Ishikawa (cell line): ENCODE results near the gene ARHGEF7.

ENCODE experiments used
- CEBPB ChIP-seq: IDR thresholded peaks from 2 replicates; pipeline ENCODE4 v1.6.1; 2012
- CREB1 ChIP-seq: IDR thresholded peaks from 2 replicates; pipeline ENCODE4 v1.6.1; 2012; ENCODE audit warnings: low read depth
- EGR1 ChIP-seq: IDR thresholded peaks from 2 replicates; pipeline ENCODE4 v1.6.1; 2012
- EP300 ChIP-seq: IDR thresholded peaks from 2 replicates; pipeline ENCODE4 v1.6.1; 2012; ENCODE audit warnings: borderline replicate concordance
- FOXM1 ChIP-seq: IDR thresholded peaks from 2 replicates; pipeline ENCODE4 v1.6.1; 2012; ENCODE audit warnings: low read depth, borderline replicate concordance
- MAX ChIP-seq: IDR thresholded peaks from 2 replicates; pipeline ENCODE4 v1.6.1; 2012
- NFIC ChIP-seq: IDR thresholded peaks from 2 replicates; pipeline ENCODE4 v1.6.1; 2012
- RAD21 ChIP-seq: IDR thresholded peaks from 2 replicates; pipeline ENCODE4 v1.6.1; 2012; ENCODE audit warnings: low read depth
- TAF1 ChIP-seq: IDR thresholded peaks from 2 replicates; pipeline ENCODE4 v1.6.1; 2012; ENCODE audit warnings: low read depth, mild to moderate bottlenecking
- TCF12 ChIP-seq: IDR thresholded peaks from 2 replicates; pipeline ENCODE4 v1.6.1; 2012; ENCODE audit warnings: low read depth
- TEAD4 ChIP-seq: IDR thresholded peaks from 2 replicates; pipeline ENCODE4 v1.6.1; 2012
- YY1 ChIP-seq: IDR thresholded peaks from 2 replicates; pipeline ENCODE4 v1.6.1; 2012; ENCODE audit warnings: low read depth
- ZBTB7A ChIP-seq: IDR thresholded peaks from 2 replicates; pipeline ENCODE4 v1.6.1; 2012; ENCODE audit warnings: low read depth
- TF ChIP-seq, protein P1 (sequence below): IDR thresholded peaks from 2 replicates; pipeline ENCODE4 v1.6.1; 2012; ENCODE audit warnings: low read depth, mild to moderate bottlenecking
- TF ChIP-seq, protein P2 (sequence below): IDR thresholded peaks from 2 replicates; pipeline ENCODE4 v1.6.1; 2012

Gene ARHGEF7

DNA sequence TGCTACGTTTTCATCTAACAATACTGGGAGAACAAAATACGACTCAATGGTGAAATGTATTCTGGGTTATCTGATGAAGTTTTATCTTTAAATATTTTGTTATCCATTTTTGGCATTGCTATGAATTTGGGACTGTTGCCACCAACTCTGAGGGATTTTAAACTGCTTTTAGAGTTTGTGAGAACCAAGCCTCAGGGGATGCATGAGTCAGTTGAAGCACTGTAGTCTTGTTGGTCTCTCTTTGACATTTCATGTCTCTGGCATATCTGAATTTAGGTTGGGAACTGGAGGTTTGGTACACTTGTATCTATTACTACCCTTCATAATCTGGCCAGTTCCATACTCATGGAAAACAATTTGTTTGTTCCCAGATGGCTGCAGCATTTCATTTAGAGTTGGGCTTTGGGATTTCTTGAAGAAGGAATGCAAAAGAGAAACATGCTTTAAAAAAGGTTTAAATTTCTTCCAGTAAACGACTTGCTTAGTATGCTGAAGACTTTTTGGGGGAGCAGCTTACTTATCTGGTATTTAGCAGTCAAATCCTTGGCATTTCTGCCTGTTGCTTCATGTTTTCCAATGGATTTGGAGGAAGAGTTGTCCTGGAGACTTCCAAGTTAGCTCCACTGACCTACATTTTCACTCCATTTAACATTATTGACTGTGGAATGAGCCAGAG, 28.9 kb downstream of the ARHGEF7 start:
- TF ChIP-seq CEBPB (no peak), ZBTB7A (no peak), NFIC (no peak), TAF1 (no peak), EP300 (no peak), TEAD4 (no peak), RAD21 (no peak), EGR1 (no peak)
- TF ChIP-seq, protein P1, sequence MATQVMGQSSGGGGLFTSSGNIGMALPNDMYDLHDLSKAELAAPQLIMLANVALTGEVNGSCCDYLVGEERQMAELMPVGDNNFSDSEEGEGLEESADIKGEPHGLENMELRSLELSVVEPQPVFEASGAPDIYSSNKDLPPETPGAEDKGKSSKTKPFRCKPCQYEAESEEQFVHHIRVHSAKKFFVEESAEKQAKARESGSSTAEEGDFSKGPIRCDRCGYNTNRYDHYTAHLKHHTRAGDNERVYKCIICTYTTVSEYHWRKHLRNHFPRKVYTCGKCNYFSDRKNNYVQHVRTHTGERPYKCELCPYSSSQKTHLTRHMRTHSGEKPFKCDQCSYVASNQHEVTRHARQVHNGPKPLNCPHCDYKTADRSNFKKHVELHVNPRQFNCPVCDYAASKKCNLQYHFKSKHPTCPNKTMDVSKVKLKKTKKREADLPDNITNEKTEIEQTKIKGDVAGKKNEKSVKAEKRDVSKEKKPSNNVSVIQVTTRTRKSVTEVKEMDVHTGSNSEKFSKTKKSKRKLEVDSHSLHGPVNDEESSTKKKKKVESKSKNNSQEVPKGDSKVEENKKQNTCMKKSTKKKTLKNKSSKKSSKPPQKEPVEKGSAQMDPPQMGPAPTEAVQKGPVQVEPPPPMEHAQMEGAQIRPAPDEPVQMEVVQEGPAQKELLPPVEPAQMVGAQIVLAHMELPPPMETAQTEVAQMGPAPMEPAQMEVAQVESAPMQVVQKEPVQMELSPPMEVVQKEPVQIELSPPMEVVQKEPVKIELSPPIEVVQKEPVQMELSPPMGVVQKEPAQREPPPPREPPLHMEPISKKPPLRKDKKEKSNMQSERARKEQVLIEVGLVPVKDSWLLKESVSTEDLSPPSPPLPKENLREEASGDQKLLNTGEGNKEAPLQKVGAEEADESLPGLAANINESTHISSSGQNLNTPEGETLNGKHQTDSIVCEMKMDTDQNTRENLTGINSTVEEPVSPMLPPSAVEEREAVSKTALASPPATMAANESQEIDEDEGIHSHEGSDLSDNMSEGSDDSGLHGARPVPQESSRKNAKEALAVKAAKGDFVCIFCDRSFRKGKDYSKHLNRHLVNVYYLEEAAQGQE = no peak

DNA sequence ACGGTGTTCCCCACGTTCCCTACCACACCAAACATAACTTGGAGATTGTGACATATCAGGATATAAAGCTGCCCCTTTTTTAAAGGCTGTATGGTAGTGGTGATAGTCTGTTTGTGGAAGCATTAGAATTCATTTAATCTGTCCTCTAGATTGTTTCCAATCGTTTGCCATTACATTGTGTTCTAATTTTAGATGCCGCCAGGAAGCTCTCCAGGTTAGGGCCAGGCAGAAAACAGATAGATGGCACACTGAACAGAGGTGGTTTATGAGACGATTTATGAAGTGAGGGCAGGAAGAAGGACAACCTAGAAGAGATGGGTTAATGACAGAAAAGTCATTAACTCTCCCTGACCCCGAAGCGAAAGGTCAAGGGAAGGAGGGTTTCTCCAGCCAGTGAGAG, 30.0 kb downstream of the ARHGEF7 start:
- TF ChIP-seq, protein P2, sequence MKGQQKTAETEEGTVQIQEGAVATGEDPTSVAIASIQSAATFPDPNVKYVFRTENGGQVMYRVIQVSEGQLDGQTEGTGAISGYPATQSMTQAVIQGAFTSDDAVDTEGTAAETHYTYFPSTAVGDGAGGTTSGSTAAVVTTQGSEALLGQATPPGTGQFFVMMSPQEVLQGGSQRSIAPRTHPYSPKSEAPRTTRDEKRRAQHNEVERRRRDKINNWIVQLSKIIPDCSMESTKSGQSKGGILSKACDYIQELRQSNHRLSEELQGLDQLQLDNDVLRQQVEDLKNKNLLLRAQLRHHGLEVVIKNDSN = no peak
- no peak for TF ChIP-seq EP300

DNA sequence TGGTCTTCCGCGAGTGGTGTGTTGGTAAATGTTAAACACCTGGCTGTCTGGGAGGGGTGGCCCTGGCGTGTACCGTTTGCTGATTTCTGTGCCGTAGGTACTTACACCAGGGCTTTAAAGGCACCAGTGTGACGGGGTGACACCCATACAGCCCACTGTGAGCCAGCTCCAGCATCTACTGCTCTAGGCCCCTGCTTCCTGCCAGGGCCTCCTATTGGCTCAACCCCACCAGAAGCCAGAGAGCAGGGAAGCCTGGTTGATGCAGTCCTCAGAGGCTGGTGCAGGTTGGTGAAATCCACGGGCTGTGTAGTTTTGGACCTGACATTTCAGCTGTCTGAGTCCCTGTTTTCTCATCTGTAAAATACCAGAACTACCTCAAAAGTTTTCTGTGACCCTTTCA, 30.4 kb downstream of the ARHGEF7 start:
- TF ChIP-seq MAX (no peak), TEAD4 (no peak), NFIC (no peak), YY1 (no peak), EGR1 (no peak), TCF12 (no peak), FOXM1 (no peak), CEBPB (no peak), RAD21 (no peak), TAF1 (no peak), CREB1 (no peak), EP300 (no peak), ZBTB7A (no peak)
- TF ChIP-seq, protein P1 = no peak
- TF ChIP-seq, protein P2 = no peak

DNA sequence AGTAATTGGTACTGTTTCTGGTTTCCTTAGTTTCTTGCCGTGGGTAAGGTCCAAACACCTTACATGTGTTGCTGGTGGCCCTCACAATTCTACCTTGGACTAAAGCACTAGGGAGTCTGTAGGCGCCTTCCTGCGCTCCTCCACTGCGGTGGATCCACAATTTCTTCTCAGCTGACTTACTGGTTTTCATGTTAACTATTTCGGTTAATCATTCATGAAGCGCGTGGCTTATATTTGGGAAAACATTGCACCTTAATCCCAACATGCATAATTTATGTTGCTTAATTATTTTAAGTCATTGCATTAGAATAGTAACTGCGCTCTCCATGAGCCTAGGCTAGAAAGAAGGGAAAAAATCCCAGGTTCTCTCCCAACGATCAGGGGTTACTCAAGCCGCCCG, 37.7 kb downstream of the ARHGEF7 start:
- no peak for TF ChIP-seq NFIC
- TF ChIP-seq TEAD4 = no peak
- TF ChIP-seq, protein P1 = no peak
- no peak for TF ChIP-seq MAX
- TF ChIP-seq CREB1 = no peak
- TF ChIP-seq FOXM1 = no peak
- no peak for TF ChIP-seq TCF12
- TF ChIP-seq, protein P2 = no peak
- TF ChIP-seq YY1 = no peak
- no peak for TF ChIP-seq EGR1
- no peak for TF ChIP-seq RAD21
- no peak for TF ChIP-seq CEBPB
- TF ChIP-seq ZBTB7A = no peak
- TF ChIP-seq TAF1 = no peak
- TF ChIP-seq EP300 = no peak
